GM12878 (cell line): ENCODE results near the gene RPLP2.

ENCODE experiments used
- HDGF ChIP-seq: fragments of 450-650 bp; IDR thresholded peaks from 2 replicates; pipeline ENCODE4 v1.6.1; 2016; ENCODE audit warnings: antibody characterized with exemption
- NR2C2 ChIP-seq: IDR thresholded peaks from 2 replicates; pipeline ENCODE4 v1.6.1; 2011; ENCODE audit warnings: borderline replicate concordance, low read depth; ENCODE audit not compliant: control insufficient read depth, insufficient read length
- POLR2AphosphoS2 ChIP-seq: IDR thresholded peaks from 2 replicates; pipeline ENCODE4 v1.6.1; 2011; ENCODE audit warnings: low read depth, mild to moderate bottlenecking, low read length, improper control_type of control experiment, moderate library complexity
- TF ChIP-seq, protein P1 (sequence below): IDR thresholded peaks from 2 replicates; pipeline ENCODE4 v1.6.1; 2012; ENCODE audit warnings: low read depth, low read length, improper control_type of control experiment
- TF ChIP-seq, protein P2 (sequence below), 3 experiments: IDR thresholded peaks in 2 of 3; conservative IDR thresholded peaks in 1 of 3; 2 replicates each; pipeline ENCODE4 v1.5.1; 2011; ENCODE audit warnings: low read depth in 3 of 3, low read length in 3 of 3, mild to moderate bottlenecking in 3 of 3, control low read depth in 2 of 3, moderate library complexity in 2 of 3, inconsistent platforms in 1 of 3, mixed read lengths in 1 of 3; ENCODE audit not compliant: control insufficient read depth in 2 of 3, insufficient read depth in 1 of 3; ENCODE audit errors: extremely low read depth in 1 of 3
- TF ChIP-seq, protein P3 (sequence below): IDR thresholded peaks from 2 replicates; pipeline ENCODE4 v1.6.1; 2011; ENCODE audit warnings: low read depth, low read length, improper control_type of control experiment, borderline replicate concordance
- TF ChIP-seq, protein P4 (sequence below): IDR thresholded peaks from 2 replicates; pipeline ENCODE4 v1.6.1; 2012; ENCODE audit warnings: low read depth, low read length, improper control_type of control experiment

- no peak for TF ChIP-seq HDGF
- no peak for TF ChIP-seq POLR2AphosphoS2
- no peak for TF ChIP-seq NR2C2
- TF ChIP-seq, protein P1, sequence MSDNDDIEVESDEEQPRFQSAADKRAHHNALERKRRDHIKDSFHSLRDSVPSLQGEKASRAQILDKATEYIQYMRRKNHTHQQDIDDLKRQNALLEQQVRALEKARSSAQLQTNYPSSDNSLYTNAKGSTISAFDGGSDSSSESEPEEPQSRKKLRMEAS = no peak
- TF ChIP-seq, protein P2, sequence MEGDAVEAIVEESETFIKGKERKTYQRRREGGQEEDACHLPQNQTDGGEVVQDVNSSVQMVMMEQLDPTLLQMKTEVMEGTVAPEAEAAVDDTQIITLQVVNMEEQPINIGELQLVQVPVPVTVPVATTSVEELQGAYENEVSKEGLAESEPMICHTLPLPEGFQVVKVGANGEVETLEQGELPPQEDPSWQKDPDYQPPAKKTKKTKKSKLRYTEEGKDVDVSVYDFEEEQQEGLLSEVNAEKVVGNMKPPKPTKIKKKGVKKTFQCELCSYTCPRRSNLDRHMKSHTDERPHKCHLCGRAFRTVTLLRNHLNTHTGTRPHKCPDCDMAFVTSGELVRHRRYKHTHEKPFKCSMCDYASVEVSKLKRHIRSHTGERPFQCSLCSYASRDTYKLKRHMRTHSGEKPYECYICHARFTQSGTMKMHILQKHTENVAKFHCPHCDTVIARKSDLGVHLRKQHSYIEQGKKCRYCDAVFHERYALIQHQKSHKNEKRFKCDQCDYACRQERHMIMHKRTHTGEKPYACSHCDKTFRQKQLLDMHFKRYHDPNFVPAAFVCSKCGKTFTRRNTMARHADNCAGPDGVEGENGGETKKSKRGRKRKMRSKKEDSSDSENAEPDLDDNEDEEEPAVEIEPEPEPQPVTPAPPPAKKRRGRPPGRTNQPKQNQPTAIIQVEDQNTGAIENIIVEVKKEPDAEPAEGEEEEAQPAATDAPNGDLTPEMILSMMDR (IDR thresholded peaks at IDR 0.05 in 2 of 3, conservative IDR thresholded peaks at IDR 0.05 in 1 of 3; ENCODE audit: control insufficient read depth in 2 of 3, extremely low read depth in 1 of 3, insufficient read depth in 1 of 3, low read depth in 3 of 3, low read length in 3 of 3) = no peak
- TF ChIP-seq, protein P3, sequence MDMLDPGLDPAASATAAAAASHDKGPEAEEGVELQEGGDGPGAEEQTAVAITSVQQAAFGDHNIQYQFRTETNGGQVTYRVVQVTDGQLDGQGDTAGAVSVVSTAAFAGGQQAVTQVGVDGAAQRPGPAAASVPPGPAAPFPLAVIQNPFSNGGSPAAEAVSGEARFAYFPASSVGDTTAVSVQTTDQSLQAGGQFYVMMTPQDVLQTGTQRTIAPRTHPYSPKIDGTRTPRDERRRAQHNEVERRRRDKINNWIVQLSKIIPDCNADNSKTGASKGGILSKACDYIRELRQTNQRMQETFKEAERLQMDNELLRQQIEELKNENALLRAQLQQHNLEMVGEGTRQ = no peak
- TF ChIP-seq, protein P4, sequence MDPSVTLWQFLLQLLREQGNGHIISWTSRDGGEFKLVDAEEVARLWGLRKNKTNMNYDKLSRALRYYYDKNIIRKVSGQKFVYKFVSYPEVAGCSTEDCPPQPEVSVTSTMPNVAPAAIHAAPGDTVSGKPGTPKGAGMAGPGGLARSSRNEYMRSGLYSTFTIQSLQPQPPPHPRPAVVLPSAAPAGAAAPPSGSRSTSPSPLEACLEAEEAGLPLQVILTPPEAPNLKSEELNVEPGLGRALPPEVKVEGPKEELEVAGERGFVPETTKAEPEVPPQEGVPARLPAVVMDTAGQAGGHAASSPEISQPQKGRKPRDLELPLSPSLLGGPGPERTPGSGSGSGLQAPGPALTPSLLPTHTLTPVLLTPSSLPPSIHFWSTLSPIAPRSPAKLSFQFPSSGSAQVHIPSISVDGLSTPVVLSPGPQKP = no peak
Measured at GRCh38 chr11:766106-766935, 43.4 kb upstream of the RPLP2 start.
